Activated T-helper 1 cell treated with Interleukin-2 at 50 U/mL for 16 hours (primary cell): ENCODE data around the gene LAGE3.
"Not testable (repeated sequence)": the region's sequence is repeated elsewhere in the genome, so short reads cannot be mapped to it uniquely, and the experiment has no call there.

Source experiments
- DNase-seq: peaks from one replicate; pipeline ENCODE4 v3.0.0-alpha.2; 2020; ENCODE audit warnings: low read depth

LAGE3 gene

DNA sequence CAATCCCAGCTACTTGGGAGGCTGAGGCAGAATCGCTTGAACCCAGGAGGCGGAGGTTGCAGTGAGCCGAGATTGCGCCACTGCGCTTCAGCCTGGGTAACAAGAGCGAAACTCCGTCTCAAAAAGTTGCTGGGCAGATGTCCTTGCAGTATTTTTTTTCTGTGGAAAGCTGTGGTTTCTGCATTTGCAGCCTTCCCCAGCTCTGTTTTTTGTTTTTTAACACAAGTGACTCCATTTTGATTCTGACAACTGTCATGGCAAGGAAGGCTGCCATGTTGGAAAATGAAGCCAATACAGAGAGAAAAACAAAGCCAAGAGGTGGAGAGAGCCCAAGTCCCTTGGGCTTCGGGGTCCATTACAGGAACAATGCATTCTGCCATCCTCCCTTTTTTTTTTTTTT, 23.0 kb upstream of the LAGE3 start:
- DNase-seq, result no peak

GRCh38 chrX:154501423-154501822, 22.3 kb upstream of the LAGE3 start:
- DNase-seq, result not testable (repeated sequence)

DNA sequence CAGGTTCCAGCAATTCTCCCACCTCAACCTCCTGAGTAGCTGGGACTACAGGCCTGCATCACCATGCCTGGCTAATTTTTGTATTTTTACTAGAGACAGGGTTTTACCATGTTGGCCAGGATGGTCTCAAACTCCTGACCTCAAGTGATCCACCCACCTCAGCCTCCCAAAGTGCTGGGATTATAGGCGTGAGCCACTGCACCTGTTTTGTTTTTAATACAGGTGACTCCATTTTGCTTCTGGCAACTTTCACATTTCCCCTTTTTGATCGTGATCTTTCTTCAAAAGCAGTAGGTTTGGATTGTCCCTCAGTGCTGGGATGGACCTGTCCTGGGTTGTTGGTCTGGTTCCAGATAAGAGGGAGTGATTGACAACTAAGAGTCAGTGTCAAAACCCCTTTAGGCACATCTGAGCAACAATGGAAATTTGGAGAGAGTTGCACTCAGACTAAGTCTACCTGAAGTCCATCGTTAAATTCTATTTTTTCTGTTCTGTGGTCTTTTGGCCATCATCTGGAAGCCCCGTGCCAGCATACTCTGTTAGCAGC, 17.6 kb upstream of the LAGE3 start:
- not testable (repeated sequence) for DNase-seq

GRCh38 chrX:154495472-154495922, 16.4 kb upstream of the LAGE3 start:
- DNase-seq, result no peak

GRCh38 chrX:154494715-154495114, 15.6 kb upstream of the LAGE3 start:
- no peak for DNase-seq

GRCh38 chrX:154490414-154491083, 11.5 kb upstream of the LAGE3 start, which contains the start of gene SLC10A3:
Gene SLC10A3, minus strand, starts transcription at chrX:154490629. Its CDS starts 1,689 bp downstream, at chrX:154488940.
- peak; percentile 84 for DNase-seq

DNA sequence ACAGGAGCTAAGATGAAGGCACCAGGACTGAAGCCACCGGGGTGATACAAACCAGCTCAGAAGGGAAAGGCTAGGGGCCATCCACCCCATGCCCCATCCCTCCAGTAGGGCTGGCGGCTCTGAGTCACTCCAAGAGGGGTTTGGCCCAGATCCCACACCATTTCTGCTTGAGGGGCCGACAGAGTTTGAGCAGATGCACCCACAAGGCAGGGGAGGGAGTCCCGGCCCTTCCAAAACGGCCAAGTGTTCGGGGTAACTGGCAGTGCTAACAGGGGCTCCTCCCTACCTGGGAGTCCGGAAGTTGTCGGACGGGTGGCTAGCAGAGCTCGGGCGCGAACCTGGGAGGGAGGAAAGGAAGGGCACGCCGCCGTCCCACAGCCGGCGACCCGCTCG, 10.9 kb upstream of the LAGE3 start:
- DNase-seq, result no peak

DNA sequence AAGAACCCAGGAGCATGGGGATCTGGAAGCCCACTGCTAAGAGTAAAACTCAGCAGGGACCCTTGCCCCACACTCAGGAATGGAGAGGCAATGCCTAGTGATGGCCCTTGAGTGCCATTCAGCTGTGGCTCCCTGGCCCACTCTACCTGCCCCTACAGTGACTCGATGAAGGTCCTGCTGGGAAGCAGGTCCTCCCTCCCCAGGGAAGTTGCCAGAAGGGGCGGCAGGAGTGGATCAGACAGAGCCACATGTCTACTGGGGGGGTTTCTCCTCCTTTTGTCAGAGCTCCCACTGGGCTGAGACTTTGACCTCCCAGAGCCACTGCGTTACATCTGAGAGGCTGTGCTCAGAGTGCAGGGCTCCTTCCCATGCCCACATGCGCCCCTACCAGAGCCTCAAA, 10.1 kb upstream of the LAGE3 start:
- DNase-seq, result no peak

DNA sequence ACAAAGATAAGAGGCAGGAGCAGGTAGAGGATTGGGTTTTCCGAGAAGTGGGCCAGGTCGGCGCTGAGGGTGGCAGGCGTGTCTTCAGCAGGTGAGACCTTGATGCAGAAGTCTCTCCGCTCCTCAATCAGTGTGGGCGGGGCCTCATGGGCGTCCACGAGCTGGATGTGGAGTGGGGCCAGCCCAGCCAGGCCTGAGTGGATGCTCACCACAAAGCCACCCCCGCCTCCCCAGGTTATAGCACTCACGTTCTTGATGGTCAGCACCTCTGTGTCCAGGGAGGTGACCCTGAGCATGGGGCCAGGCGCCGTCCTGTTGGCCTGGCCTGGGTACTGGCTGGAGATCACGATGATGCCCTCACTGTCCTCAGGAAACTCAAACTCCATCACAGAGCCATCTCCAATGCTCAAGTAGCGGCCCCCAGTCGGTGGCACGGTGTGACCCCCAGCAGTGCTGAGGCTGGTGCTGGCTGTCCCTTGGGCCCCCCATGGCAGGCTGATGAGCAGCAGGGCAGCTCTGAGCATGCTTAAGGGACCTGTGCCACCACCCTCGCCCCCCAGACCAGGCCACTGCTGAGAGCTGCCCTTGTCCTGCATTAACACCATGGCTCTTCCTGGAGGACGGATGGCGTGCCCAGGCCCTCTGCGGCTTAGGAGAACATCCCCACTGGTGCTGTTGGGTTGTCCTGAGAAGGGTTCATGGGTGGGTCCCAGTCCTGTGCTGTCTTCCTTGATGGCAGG, 9.4 kb upstream of the LAGE3 start:
- DNase-seq, result no peak

DNA sequence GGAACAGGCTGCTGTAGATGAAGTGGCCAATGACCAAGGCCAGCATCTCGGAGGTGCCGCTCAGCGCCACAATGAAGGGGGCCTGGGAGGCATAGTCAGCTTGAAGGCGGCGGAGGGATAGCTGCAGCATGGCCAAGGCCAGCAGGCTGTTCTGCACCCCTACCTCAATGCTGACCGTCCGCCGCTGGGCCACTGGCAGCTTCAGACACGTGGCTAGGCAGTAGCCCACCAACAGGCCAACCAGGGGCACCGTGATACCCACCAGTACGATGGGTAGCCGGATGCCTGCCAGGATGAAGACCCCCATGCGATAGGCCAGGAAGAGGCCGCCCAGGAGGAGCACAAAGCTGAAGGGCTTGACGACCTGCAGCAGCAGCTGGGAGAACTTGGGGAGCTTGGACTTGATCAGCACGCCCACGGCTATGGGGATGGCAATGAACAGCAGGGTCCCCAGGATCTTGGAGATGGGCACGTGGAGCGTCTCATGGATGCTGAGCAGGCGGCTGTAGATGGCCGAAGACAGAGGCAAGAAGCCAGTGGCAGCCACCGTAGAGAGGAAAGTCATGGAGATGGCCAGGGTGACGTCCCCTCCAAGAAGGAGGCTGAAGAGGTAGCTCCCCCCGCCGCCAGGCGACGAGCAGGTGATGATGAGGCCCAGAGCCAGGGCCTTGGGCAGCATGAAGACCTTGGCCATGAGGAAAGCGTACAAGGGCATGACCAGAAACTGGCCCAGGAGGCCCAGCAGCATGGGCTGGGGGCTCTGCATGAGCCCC, 8.6 kb upstream of the LAGE3 start:
- DNase-seq, result no peak

- peak; percentile 43 for DNase-seq
These were observed 7.5 kb upstream of the LAGE3 start, which contains the start of gene UBL4A for GRCh38 chrX:154486396-154487207. Gene UBL4A, minus strand, starts transcription at chrX:154486615. Its CDS starts 31 bp downstream, at chrX:154486584.

DNA sequence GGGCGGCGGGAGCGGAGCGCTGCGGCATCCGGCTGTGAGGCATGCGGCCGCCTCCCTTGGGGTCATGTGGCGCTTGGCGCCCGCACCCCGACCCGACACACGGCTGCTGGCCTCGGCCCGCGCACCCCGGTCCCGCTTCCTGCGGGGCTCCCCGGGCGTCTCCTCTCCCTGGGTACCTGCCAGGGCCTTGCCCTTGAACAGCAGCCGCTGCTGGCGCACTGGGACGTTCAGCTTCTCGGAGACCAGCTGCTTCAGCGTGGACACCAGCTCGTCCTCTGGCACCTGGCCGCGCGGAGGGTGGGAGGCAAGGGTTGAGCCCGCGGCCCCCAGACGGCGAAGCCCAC, 6.9 kb upstream of the LAGE3 start:
- DNase-seq, result peak; percentile 10

DNA sequence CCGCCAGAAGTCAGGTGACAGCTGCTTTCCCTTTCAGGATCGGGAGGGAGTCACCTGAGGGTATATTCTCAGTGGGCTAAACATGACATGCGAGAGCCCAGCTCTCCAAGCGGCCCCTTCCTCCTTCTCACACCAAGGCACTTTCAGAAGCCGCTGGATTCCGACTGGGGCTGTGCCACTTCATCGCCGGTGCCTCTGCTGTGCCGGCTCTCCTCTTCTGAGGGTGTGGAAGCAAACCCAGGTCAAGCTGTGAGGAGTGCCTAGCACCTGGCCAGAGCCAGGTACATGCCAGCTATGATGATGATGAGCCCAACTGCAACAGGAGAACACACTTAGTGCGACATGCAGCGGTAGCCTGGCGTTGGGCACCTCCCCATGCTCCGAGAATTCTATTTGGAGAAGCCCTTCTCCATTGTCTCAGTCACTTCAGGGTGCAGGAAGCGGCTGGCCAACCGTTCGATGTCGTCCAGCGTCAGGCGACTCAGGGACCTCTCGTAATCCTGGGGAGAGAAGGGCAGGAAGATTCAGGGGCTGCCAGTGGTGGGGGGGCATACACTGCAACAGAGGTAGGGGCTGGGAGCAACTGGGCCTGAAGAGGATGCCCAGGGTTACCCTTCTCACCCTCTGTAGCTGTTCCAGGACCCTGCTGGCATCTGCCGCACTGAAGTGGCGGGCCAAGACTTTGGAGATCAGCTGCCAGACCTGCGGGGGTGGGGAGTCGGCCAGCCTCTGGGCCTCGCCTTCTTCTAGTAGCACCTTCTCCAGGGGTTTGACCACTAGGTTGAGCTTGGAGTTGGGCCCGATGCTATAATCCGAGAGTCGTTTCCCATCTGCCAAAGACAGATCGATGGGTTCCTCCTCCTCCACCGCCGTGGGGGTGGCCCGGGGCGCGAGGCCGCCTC, 6.3 kb upstream of the LAGE3 start:
- no peak for DNase-seq

GRCh38 chrX:154484255-154485149, 5.4 kb upstream of the LAGE3 start:
- no peak for DNase-seq

- no peak for DNase-seq
These were observed 4.2 kb upstream of the LAGE3 start for GRCh38 chrX:154483325-154483724.

- no peak for DNase-seq
These were observed 3.7 kb upstream of the LAGE3 start for GRCh38 chrX:154482786-154483185.

DNA sequence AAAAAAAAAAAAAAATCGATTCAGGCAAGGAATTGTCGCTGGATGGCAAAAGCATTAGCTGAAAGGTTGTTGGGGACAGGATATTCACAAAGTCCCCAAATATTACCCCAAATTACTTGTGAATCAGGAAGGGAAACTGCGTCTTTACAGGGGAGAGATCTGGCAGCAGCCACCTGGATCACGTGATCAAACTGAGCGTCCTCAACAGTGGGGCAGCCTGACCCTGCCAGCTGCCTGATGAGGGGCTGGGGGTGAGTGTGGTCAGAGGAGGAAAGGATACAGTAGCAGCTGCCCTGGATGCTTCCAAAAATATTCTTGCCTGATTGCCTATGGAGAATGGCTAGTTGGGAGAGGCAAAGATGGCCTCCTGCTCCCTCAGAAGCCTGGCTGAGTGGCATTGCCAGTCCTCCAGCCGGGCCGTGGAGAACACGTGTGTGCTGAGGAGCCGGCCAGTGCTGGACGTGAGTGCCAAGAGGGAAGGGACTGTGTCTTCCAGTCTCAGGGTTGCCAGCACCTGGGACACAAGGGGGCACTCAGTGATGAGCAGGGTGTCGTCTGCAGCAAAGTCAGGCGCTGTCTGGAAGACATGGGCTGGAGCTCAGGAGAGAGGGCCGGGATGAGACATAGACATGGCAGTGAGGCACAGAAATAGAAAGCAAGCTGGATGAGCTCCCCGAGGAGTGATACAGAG, 3.0 kb upstream of the LAGE3 start:
- DNase-seq, result no peak

DNA sequence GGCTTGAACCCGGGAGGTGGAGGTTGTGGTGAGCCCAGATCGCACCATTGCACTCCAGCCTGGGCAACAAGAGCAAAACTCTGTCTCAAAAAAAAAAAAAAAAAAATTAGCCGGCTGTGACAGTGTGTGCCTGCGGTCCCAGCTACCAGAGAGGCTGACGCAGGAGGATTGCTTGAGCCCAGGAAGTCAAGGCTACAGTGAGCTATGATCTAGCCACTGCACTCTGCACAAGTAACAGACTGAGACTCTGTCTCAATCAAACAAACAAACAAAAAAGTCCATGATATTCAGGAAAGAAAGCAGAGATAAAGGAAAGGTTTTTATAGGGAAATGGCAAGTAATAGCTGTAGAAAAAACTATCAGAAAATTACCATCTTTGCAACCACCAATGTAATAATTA, 2.1 kb upstream of the LAGE3 start:
- DNase-seq, result no peak
